OCI-LY7 (cell line): ENCODE data around the gene RSAD1.

Experiments
- EZH2phosphoT487 ChIP-seq: fragments of 200-600 bp; sonication (generic); IDR thresholded peaks from 2 replicates; pipeline ENCODE4 v1.6.1; 2018; ENCODE audit warnings: low read depth, borderline replicate concordance, mild to moderate bottlenecking, mixed run types, antibody characterized with exemption, low read length, moderate library complexity, mixed read lengths
- TF ChIP-seq, protein P1 (sequence below): fragments of 200-600 bp; sonication (generic); conservative IDR thresholded peaks from 2 replicates; pipeline ENCODE4 v1.5.1; 2014; ENCODE audit warnings: mild to moderate bottlenecking, antibody characterized with exemption, low read length, moderate library complexity, mixed read lengths

DNA sequence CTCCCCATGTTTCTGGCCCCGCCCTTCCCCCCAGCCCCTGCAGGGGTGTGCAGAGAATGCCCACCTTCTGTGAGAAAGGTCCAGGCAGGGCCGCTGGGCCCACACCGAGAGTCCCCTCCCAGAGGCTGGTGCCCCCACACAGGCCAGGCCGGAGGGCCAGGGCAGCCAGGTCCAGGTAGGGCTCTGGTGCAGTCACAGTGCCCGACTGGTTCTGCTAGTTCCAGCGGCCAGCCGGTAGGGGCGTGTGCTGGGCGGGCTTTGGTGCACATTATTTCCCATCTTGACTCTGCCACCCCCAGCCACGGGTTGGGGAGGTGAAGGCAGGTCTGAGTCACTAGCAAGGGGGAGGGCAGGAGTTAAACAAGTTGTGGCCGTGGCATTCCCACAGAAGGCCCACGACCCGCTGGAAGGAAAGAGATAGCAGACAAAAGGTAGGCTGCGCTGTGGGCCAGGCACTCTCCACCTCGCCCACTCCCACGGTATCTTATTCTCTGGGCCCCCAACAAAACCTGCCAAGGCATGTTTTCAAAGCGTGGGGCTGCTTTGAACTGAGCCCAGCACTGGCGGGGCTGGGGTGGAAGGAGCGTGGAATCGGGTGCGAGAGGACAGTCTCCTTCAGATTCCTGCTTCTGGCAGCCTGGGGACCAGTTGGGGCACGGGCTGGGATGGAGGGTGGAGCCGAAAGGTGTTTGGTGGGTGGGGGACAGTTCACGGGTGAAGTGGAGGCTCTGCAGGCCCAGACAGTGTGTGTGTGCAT lies 55.7 kb downstream of the RSAD1 start:
- TF ChIP-seq, protein P1, sequence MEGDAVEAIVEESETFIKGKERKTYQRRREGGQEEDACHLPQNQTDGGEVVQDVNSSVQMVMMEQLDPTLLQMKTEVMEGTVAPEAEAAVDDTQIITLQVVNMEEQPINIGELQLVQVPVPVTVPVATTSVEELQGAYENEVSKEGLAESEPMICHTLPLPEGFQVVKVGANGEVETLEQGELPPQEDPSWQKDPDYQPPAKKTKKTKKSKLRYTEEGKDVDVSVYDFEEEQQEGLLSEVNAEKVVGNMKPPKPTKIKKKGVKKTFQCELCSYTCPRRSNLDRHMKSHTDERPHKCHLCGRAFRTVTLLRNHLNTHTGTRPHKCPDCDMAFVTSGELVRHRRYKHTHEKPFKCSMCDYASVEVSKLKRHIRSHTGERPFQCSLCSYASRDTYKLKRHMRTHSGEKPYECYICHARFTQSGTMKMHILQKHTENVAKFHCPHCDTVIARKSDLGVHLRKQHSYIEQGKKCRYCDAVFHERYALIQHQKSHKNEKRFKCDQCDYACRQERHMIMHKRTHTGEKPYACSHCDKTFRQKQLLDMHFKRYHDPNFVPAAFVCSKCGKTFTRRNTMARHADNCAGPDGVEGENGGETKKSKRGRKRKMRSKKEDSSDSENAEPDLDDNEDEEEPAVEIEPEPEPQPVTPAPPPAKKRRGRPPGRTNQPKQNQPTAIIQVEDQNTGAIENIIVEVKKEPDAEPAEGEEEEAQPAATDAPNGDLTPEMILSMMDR, result no peak
- no peak for TF ChIP-seq EZH2phosphoT487
